SK-N-DZ (cell line): Measurements from ENCODE around the gene RGS12. TPM values are rescaled to one million over a fixed set of nuclear protein-coding genes. Genes with fewer than 3 reads are reported as not detected.

ENCODE experiments used
- DNase-seq: peaks from one replicate; pipeline ENCODE4 v3.0.0-alpha.2; 2015; ENCODE audit warnings: low spot score
- polyA plus RNA-seq, 2 experiments: library from polyadenylated mRNA; depleted of rRNA; stranded (reverse); fragments of >200 nt; gene quantifications; 2 replicates each; pipeline ENCODE4 v1.2.3, GENCODE V29; 2014

RGS12 gene, protein sequence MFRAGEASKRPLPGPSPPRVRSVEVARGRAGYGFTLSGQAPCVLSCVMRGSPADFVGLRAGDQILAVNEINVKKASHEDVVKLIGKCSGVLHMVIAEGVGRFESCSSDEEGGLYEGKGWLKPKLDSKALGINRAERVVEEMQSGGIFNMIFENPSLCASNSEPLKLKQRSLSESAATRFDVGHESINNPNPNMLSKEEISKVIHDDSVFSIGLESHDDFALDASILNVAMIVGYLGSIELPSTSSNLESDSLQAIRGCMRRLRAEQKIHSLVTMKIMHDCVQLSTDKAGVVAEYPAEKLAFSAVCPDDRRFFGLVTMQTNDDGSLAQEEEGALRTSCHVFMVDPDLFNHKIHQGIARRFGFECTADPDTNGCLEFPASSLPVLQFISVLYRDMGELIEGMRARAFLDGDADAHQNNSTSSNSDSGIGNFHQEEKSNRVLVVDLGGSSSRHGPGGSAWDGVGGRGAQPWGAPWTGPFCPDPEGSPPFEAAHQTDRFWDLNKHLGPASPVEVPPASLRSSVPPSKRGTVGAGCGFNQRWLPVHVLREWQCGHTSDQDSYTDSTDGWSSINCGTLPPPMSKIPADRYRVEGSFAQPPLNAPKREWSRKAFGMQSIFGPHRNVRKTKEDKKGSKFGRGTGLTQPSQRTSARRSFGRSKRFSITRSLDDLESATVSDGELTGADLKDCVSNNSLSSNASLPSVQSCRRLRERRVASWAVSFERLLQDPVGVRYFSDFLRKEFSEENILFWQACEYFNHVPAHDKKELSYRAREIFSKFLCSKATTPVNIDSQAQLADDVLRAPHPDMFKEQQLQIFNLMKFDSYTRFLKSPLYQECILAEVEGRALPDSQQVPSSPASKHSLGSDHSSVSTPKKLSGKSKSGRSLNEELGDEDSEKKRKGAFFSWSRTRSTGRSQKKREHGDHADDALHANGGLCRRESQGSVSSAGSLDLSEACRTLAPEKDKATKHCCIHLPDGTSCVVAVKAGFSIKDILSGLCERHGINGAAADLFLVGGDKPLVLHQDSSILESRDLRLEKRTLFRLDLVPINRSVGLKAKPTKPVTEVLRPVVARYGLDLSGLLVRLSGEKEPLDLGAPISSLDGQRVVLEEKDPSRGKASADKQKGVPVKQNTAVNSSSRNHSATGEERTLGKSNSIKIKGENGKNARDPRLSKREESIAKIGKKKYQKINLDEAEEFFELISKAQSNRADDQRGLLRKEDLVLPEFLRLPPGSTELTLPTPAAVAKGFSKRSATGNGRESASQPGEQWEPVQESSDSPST (N-terminal part only)
- 29.6 and 37.0 TPM in 2 replicates for polyA plus RNA-seq (2014; cell fraction: cytosol; rRNA removed)
- polyA plus RNA-seq (2014; cell fraction: nucleus; rRNA removed), result 54.3 and 245 TPM in 2 replicates

DNA sequence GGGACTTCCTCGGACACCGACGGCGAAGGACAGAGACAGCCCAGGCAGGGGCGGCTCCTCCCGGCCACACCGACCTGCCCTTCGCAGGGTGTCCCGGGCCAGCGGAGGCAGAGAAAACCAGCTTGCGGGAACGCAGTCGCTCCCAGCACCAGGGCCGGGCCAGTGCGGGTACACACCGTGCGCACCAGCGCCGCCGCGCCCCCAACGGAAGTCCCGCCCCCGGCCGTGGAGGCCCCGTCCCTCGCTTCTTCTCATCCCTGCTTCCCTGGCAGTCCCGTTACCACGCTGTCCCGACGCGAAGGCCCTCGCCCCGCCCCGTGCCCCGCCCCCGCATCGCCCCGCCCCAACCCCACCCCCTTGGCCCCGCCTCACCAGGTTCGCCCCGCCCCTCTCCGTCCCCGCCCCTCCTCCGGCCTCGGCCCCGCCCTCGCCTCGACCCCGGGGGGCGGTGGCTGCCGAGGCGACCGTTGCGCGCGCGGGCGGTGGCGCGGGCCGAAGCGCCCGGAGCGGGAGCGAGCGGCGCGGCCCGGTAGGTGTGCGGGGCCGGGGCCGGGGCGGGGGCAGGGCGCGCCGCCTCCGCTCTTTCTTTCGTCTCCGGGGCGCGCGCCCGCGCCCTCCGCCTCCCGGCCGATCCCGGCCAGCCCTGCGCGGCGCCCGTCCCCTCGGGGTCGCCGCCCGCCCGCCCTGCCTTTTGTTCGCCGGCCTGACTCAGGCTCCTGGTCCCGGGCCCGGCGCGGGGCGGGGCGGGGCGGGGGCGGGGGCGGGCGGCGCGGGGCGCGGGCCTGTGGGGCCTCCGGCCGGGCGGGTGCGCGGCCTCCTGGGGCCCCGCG is at the start of gene RGS12:
Gene RGS12, plus strand, starts transcription at position 451 of the 830 bp plus-strand sequence. CDS start 23,150 bp downstream, outside the sequence.
- peak; percentile 88 for DNase-seq

DNA sequence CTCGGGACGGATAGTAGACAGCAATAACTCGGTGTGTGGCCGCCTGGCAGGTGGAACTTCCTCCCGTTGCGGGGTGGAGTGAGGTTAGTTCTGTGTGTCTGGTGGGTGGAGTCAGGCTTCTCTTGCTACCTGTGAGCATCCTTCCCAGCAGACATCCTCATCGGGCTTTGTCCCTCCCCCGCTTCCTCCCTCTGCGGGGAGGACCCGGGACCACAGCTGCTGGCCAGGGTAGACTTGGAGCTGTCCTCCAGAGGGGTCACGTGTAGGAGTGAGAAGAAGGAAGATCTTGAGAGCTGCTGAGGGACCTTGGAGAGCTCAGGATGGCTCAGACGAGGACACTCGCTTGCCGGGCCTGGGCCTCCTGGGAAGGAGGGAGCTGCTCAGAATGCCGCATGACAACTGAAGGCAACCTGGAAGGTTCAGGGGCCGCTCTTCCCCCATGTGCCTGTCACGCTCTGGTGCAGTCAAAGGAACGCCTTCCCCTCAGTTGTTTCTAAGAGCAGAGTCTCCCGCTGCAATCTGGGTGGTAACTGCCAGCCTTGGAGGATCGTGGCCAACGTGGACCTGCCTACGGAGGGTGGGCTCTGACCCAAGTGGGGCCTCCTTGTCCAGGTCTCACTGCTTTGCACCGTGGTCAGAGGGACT is 49.6 kb upstream of the RGS12 start:
- no peak for DNase-seq

DNA sequence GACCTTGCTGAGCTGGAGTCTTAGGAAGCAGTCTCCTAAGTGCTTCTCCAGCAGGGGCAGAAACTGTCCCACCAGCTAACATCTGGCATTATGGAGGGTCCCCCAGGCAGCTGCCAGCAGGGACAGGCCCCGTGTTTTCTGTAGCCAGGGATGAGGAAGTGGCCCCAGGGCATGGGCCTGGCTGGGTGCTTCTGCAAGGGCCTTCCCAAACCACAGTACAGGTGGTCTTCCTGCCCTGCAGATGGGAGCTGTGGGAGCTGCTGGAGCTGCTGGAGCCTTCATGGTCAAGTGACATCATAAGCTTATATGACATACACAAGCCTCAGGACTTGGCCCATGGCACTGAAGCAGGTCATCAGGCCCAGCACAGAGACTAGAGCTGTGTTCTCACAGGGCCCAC is 48.8 kb upstream of the RGS12 start:
- no peak for DNase-seq

DNA sequence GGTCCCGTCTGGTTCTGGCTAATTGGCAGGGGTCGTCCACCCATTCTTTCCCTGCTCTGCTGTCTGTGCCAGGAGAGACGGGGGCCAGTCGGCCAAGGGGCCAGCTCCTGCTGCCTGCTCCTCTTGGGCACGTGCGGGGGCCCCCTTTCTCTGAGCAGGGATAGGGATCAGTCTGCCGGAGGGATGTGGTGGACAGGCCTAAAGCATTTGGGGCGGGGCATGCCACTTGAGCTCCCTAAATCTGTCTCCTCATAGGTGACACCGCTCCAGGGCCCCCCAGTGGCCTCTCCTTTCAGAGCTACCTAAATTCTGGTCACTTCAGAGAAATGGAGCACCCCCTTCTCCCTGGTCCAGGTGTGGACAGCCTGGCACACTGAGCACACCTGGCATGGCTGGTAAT is 48.1 kb upstream of the RGS12 start:
- DNase-seq, result no peak

DNA sequence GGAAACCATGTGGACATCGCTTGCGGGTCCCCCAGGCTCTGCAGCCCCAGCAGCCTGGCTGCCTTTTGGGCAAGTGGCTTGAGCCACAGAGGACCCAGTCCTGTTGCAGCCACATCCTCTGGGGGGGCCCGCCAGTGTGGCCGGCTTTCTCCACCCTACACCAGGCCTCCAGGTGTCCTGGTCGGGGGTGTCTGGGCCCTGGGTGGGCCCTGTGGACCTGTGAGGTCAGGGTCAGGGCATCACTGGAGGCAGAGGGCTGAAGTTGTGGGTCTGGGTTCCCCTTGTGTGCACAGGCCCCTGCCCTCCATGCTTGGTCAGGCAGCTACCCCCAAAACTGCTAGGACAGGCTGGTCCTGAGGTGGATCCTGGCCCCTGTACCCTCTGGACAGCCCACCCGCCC is 47.1 kb upstream of the RGS12 start:
- DNase-seq, result no peak

DNA sequence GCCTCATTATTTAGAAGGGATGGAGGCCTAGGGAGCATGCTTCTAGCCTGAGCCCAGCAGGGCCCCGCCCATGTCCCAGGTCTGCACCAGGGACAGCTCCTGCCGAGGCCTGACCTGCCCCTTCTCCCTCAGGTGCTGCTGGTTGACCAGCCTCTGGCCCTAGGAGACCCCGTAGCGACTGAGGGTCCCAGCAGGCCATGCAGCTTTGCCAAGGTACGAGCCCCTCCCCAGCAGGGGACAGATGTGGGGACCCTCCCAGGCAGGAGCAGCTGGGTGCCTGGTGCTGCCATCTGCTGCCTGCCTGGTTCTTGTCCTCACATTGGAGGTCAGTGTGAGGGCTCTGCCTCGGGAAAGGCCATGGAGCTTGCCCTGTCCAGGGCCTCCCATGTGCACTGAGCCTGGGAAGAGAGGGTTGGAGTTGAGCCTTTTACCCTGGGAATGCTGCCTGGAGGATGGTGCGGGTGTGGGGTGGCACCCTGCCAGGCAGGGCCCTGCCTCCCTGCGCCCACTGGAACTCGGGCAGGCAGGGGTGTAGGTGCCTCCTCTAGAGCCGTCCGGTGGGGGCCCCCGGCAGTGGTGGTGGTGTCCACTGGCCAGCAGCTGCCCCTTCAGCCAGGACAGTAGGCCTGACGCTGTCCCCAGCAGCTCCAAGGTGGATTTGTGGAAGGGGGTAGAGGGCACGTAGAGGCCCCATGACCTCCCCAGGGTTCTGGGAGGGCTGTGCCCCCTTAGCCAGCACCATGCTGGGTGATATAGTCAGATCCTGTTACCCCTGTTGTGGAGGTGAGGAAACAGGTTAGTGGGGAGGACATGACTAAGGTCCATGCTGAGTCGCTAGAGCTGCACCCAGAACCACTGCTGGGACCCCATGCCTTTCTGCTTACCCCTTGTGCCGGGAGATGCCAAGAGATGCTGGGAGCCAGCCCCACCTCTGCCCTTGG is 46.1 kb upstream of the RGS12 start:
- no peak for DNase-seq

DNA sequence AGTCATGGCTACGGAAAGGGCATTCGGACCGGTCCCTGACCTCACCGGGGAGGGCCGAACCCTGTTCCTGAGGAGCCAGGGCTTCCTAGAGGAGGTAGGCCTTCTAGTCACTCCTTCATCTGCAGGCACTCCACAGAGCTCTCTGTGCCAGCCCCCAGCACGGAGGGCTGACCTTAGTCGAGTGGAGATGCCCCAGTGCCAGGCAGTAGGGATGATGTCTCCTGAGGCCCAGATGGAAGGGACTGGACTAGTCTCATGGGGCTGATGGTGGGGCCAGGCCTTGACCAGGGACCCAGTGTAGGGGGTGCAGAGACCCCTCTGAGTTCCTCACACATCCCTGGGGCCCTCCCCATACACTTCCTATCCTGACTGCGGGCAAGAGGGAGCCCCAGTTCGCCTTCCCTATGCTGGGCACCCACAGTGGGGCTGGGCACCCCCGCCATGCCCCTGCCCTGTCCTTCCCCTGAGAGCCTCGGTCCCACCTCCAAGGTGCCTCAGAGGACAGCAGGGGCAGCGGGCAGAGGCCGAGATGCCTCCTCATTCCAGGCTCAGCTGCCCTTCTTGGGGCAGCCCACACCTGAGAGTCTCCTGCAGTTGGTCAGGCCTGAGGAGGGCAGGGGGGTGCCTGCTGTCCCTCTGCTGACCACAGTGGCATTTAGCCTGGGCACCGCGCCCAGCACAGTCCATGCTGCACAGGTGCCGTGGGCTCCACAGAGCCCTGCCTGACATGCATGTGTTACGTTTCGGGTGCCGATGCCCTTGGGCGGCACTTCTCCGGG is 45.2 kb upstream of the RGS12 start:
- DNase-seq, result no peak

DNA sequence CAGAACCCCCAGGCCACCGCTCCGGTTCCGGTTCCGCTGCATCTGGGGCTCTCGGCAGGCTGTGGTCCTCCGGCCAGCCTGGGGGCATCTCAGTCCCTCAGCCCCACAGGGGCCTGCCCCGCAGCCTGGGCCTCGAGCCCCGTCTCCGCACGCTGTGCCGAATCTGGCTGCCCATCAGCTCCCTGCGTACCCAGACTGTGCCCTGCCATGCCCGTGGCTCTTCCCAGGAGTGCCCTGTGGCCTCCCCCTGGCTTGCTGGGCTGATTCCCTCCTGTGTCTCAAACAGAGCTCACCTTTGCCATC is 44.7 kb upstream of the RGS12 start:
- DNase-seq, result no peak

DNA sequence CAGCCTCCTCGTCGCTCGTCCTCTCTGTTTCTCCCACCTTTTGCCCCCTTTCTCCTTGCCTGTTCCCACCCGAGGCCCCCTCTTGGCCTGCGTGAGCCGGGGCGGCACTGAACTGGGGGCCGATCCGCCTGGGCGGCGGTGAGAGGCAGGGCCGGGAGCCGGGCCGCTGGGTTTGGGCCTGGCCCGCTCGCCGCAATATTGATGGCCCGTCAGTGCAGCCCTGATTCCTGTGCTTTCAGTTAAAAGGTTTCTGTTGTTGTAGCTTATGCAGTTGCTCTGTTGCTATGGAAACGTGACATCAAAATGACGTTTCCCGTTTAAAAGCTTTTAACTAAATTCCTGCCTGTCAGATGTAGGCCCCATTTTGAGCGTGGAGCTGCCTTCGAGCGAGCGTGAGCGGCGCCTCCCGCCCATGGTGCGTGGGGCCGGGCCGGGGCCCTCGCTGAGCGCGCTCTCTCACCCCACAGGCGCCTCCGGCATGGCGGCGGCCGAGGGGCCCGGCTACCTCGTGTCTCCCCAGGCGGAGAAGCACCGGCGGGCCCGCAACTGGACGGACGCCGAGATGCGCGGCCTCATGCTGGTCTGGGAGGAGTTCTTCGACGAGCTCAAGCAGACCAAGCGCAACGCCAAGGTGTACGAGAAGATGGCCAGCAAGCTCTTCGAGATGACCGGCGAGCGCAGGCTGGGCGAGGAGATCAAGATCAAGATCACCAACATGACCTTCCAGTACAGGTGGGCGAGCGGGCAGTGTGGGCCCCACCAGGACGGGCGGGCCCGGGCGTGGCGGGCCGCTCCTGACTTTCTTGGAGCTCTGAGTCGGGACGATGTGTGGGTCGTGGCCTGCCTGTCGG is 43.8 kb upstream of the RGS12 start, which contains the start of gene MSANTD1:
Gene MSANTD1, plus strand, starts transcription at position 349 of the 851 bp plus-strand sequence. Its CDS starts 64 bp downstream, at position 413.
- DNase-seq, result peak; percentile 51

DNA sequence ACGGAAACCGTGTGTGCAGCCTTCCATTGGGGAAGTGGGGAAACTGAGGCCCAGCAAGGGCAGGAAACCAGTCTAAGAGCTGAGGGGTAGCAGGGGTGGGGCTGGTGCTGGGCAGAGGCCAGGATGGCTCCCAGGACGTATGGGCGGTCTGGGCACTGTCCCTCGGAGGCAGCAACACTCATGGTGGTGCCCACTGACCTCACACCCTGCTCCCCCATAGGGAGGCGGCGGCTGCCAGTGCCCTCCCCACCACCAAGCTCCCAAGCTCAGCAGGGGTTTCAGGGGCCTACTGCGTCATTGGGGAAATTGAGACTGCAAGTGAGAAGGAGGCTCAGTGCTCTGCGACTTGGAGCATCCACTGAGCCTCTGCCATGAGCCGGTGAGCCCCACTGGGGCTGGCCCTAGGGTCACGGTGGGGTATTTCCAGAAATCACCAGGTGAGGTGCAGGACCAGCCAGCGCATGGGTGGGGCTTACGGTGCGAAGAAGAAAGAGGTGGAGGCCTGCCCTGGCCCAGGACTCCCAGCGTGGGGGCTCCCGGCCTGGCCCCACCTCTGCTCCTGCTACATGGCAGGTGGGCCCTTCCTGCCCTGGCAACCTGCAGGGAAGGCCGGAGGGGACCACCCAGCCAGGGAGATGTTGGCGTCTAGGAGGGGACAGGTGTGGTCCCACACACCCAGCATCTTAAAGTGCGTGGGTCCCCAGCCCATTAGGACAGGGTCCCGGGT is 42.9 kb upstream of the RGS12 start:
- DNase-seq, result no peak

DNA sequence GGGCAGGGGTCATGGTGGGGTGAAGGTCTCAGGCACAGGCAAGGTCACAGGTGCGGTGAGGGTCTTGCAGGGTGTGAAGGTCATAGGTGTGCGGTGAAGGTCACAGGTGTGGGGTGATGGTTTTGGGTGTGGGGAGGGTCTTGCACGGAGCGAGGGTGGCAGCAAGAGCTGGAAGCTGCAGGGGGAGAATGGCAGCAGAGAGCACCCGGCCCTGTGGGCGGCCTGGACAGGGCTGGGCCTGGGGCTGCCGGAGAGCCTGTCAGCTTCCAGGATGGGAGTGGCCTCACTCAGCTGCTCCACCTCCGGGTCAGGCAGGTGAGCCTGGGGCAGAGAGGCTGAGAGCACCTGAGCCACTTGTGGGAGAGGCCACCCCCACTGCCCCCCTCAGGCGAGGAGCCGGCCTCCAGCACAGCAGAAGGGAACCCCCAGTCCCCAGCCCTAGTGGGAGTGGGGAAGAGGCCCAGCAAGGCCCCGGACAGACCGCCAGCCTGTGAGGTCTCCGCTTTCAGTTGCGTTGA is 42.3 kb upstream of the RGS12 start:
- peak; percentile 31 for DNase-seq

DNA sequence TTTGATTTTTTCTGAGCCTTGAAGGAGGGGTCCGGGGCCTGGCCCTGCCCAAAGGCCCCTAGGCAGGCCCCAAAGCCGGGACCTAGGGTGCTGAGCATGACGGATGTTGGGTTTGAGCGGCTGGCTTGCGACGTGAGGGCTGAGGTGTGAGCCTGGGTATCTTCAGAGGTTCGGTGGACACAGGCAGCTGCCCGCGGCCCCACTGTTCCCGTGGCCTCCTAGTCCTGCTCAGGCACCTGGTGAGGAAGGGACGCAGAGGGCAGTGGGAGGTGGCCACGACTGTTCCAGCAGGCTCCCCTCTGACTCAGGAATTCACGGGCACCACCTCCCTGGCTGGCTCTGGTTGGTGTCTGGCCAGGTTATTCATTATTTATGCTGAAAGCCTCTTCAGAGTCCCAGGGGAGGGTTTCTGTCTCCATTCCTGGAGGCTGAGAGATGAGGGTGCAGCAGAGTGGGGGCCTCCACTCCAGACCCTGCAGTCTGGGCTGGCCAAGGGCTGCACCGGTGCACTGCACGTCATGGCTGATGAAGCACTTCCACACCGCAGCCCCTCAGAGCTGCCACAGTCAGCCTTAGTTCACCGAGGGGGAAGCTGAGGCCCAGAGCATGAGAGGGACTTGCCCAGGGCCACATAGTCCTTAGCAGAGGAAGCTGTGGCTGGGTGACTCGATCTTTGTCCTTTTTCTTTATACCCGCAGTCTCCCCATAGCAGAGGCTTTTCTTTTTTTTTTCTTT is 41.7 kb upstream of the RGS12 start:
- DNase-seq, result peak; percentile 60

DNA sequence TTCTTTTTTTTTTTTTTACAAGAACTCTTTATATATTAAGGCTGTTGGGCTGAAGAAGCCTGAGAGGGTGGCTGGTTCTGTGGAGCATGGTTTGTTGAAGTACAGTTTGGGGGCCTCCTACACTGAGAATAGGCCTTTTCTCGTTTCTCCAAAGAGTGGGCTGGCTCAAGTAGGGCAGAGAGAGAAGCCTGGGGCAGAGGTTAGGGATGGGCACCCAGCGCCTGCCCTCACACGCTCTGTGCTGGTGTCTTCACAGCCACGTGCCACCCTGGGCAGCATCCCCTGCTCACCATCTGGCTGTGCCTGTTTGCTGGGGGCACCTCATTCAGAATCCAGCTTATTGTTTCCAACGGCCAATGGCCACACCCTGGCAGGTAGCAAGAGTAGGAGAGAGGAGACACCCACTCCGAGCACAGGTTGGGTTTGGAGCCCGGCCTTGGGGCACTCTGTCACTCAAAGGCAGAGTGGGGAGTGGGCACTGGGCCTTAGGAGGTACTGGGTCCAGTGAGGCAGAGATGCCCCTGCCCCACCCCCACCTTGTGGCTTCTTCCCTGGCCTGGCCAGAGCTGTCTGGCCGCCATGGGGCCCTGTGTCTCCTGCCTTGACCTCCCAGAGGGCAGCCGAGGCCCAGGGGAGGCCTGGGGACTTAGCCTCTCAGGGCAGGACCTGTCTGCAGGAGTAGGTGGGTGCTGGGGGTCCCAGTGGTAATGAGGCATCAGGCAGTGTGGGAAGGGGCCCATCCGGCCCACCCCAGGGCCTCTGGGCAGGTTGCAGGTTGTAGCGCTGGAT is 40.9 kb upstream of the RGS12 start:
- DNase-seq, result no peak

DNA sequence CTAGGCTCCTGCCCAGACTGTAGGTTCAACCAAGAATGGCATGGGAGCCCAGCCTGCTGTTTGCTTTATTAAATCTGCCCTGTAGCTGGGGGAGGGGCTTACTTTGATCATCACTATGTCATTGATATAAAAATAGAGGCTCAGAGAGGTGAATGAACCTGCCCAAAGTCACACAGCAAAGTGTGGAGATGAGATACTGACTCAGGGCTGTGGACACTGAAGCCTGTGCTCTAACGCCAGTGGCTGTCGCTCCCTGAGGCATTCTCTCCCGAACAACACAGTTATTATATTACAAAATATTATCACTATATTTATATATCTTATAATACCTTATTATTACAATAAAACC is 40.4 kb upstream of the RGS12 start:
- DNase-seq, result no peak
